OCI-LY1 (cell line): ENCODE data around the gene AAGAB.
"Not testable (repeated sequence)": the region's sequence is repeated elsewhere in the genome, so short reads cannot be mapped to it uniquely, and the experiment has no call there.

Source experiments
- H2AFZ ChIP-seq: fragments of 200-600 bp; sonication (generic), shearing (Covaris generic); 2 replicates; pipeline ENCODE4 v1.6.0; 2014; ENCODE audit warnings: antibody characterized with exemption, mild to moderate bottlenecking, low read length
- H3F3A ChIP-seq: fragments of 200-600 bp; sonication (generic), shearing (Covaris generic); 2 replicates; pipeline ENCODE4 v1.6.0; 2014; ENCODE audit warnings: mild to moderate bottlenecking, antibody characterized with exemption, low read length, moderate library complexity; ENCODE audit not compliant: insufficient read depth
- H3K27ac ChIP-seq: fragments of 200-600 bp; sonication (generic); 2 replicates; pipeline ENCODE4 v1.5.1; 2014; ENCODE audit warnings: low read length, mixed run types, mild to moderate bottlenecking, low read depth; ENCODE audit not compliant: poor library complexity, severe bottlenecking
- H3K27me3 ChIP-seq: fragments of 200-600 bp; sonication (generic); 2 replicates; pipeline ENCODE4 v1.6.0; 2014; ENCODE audit warnings: antibody characterized with exemption, mild to moderate bottlenecking, low read length, moderate library complexity; ENCODE audit not compliant: insufficient read depth
- H3K36me3 ChIP-seq: fragments of 200-600 bp; sonication (generic); 2 replicates; pipeline ENCODE4 v1.6.1; 2014; ENCODE audit warnings: mild to moderate bottlenecking, antibody characterized with exemption, low read length, moderate library complexity, mixed read lengths; ENCODE audit not compliant: insufficient read depth
- H3K4me1 ChIP-seq: fragments of 200-600 bp; sonication (generic); 2 replicates; pipeline ENCODE4 v1.5.1; 2014; ENCODE audit warnings: mild to moderate bottlenecking, low read length, moderate library complexity; ENCODE audit not compliant: insufficient read depth, severe bottlenecking
- H3K4me2 ChIP-seq: fragments of 200-600 bp; sonication (generic), shearing (Covaris generic); 2 replicates; pipeline ENCODE4 v1.6.1; 2014; ENCODE audit warnings: low read length
- H3K4me3 ChIP-seq: fragments of 200-600 bp; sonication (generic); 2 replicates; pipeline ENCODE4 v1.5.1; 2014; ENCODE audit warnings: low read length, low read depth, mild to moderate bottlenecking, mixed read lengths; ENCODE audit not compliant: poor library complexity, severe bottlenecking
- H3K79me2 ChIP-seq: fragments of 200-600 bp; shearing (Covaris generic); 2 replicates; pipeline ENCODE4 v1.6.1; 2016; ENCODE audit warnings: mixed run types, low read length, mixed read lengths; ENCODE audit not compliant: insufficient read depth
- H3K9ac ChIP-seq: fragments of 200-600 bp; sonication (generic), shearing (Covaris generic); 2 replicates; pipeline ENCODE4 v1.6.1; 2014; ENCODE audit warnings: mild to moderate bottlenecking, low read length, mixed read lengths
- H3K9me2 ChIP-seq: fragments of 200-600 bp; sonication (generic), shearing (Covaris generic); 2 replicates; pipeline ENCODE4 v1.6.1; 2014; ENCODE audit warnings: low read depth, mild to moderate bottlenecking, low read length, mixed read lengths
- H3K9me3 ChIP-seq: fragments of 200-600 bp; shearing (Covaris generic); 2 replicates; pipeline ENCODE4 v1.6.1; 2014; ENCODE audit warnings: low read length, mixed read lengths
- H4K20me1 ChIP-seq: fragments of 200-600 bp; sonication (generic), shearing (Covaris generic); 2 replicates; pipeline ENCODE4 v1.6.0; 2016; ENCODE audit warnings: mild to moderate bottlenecking, low read length; ENCODE audit not compliant: insufficient read depth
- CTCF ChIP-seq: fragments of 200-600 bp; sonication (generic), shearing (Covaris generic); IDR thresholded peaks from 2 replicates; pipeline ENCODE4 v1.5.1; 2017; ENCODE audit warnings: mild to moderate bottlenecking, antibody characterized with exemption, low read length, moderate library complexity, mixed read lengths
- EZH2 ChIP-seq: fragments of 200-600 bp; sonication (generic), shearing (Covaris generic); IDR thresholded peaks from 2 replicates; pipeline ENCODE4 v1.8.0; 2017; ENCODE audit warnings: borderline replicate concordance, mixed run types, mild to moderate bottlenecking, antibody characterized with exemption, low read length, moderate library complexity, mixed read lengths

The AAGAB gene

GRCh38 chr15:67156426-67156825 is 98.0 kb downstream of the AAGAB start:
- no peak for TF ChIP-seq CTCF
- TF ChIP-seq EZH2, result no peak
- Histone ChIP-seq H3K4me1 (peaks cover 60% of the 10 kb centered on the region), H3K36me3 (peaks cover 21% of the 10 kb centered on the region), H3K9me2 (no peaks in the 10 kb centered on the region), H3K9ac (no peak overlapping the region), H2AFZ (no peak overlapping the region), H3K27me3 (no peaks in the 10 kb centered on the region), H3K4me3 (no peak overlapping the region), H4K20me1 (no peaks in the 10 kb centered on the region), H3F3A (0 out of 2 replicates have a peak, but pooled peaks cover 8% of the 10 kb centered on the region), H3K79me2 (peaks cover 11% of the 10 kb centered on the region; the same call in 1 of the 2 replicates), H3K4me2 (no peak overlapping the region), H3K9me3 (no peaks in the 10 kb centered on the region), H3K27ac (no peak overlapping the region)

GRCh38 chr15:67154249-67154648 is 100.2 kb downstream of the AAGAB start:
- H3K4me1 ChIP-seq, result peaks cover 67% of the 10 kb centered on the region
- peak overlapping the region; percentile 77 for H3K9ac ChIP-seq
- H3K9me3 ChIP-seq, result no peaks in the 10 kb centered on the region
- H3K36me3 ChIP-seq, result peaks cover 21% of the 10 kb centered on the region
- 0 out of 2 replicates have a peak, but pooled peaks cover 8% of the 10 kb centered on the region for H3F3A ChIP-seq
- H3K4me2 ChIP-seq, result peak overlapping the region; percentile 59
- H4K20me1 ChIP-seq, result no peaks in the 10 kb centered on the region
- TF ChIP-seq CTCF (no peak), EZH2 (no peak)
- peak overlapping the region; percentile 43 for H3K4me3 ChIP-seq
- H3K27ac ChIP-seq, result peak overlapping the region; percentile 99
- H2AFZ ChIP-seq, result no peak overlapping the region
- H3K9me2 ChIP-seq, result no peaks in the 10 kb centered on the region
- H3K27me3 ChIP-seq, result no peaks in the 10 kb centered on the region
- H3K79me2 ChIP-seq, result peaks cover 12% of the 10 kb centered on the region; the same call in 1 of the 2 replicates

GRCh38 chr15:67153044-67153443 is 101.4 kb downstream of the AAGAB start:
- Histone ChIP-seq H3K4me2 (peak overlapping the region; percentile 63), H3K36me3 (peaks cover 17% of the 10 kb centered on the region), H3K9ac (peak overlapping the region; percentile 60; the same call in 1 of the 2 replicates), H3K4me1 (peaks cover 79% of the 10 kb centered on the region), H3K4me3 (peak overlapping the region; percentile 38), H3K27ac (peak overlapping the region; percentile 99), H3K79me2 (peaks cover 12% of the 10 kb centered on the region; the same call in 1 of the 2 replicates)
- H3K27me3 ChIP-seq, H3K9me2 ChIP-seq, H4K20me1 ChIP-seq, H2AFZ ChIP-seq, H3F3A ChIP-seq, H3K9me3 ChIP-seq: not testable (repeated sequence)

GRCh38 chr15:67152429-67152828 is 102.0 kb downstream of the AAGAB start:
- H3K79me2 ChIP-seq, result peaks cover 12% of the 10 kb centered on the region; the same call in 1 of the 2 replicates

More at GRCh38 chr15:67152429-67152828, 102.0 kb downstream of the AAGAB start:
- Histone ChIP-seq H3F3A (0 out of 2 replicates have a peak, but pooled peaks cover 8% of the 10 kb centered on the region), H3K36me3 (peaks cover 17% of the 10 kb centered on the region), H3K4me2 (peak overlapping the region; percentile 63), H3K9me3 (no peaks in the 10 kb centered on the region), H3K4me3 (peak overlapping the region; percentile 38), H3K27me3 (no peaks in the 10 kb centered on the region), H2AFZ (no peak overlapping the region), H3K4me1 (peaks cover 82% of the 10 kb centered on the region), H3K27ac (peak overlapping the region; percentile 99), H3K9ac (peak overlapping the region; percentile 60), H4K20me1 (no peaks in the 10 kb centered on the region), H3K9me2 (no peaks in the 10 kb centered on the region)
- TF ChIP-seq CTCF, result no peak
- no peak for TF ChIP-seq EZH2
